ENCODE results near the gene VILL. TPM values are rescaled to one million over a fixed set of nuclear protein-coding genes. Genes with fewer than 3 reads are reported as not detected.

VILL gene
- total RNA-seq, 1 donor from 2014 or later: 6.1 TPM

GRCh38 chr3:38003371-38003816 is 12.8 kb downstream of the VILL start:
- no peak overlapping the region for H3K4me3 ChIP-seq (ENCODE audit: low read depth, low read length)
- TF ChIP-seq, protein P1, sequence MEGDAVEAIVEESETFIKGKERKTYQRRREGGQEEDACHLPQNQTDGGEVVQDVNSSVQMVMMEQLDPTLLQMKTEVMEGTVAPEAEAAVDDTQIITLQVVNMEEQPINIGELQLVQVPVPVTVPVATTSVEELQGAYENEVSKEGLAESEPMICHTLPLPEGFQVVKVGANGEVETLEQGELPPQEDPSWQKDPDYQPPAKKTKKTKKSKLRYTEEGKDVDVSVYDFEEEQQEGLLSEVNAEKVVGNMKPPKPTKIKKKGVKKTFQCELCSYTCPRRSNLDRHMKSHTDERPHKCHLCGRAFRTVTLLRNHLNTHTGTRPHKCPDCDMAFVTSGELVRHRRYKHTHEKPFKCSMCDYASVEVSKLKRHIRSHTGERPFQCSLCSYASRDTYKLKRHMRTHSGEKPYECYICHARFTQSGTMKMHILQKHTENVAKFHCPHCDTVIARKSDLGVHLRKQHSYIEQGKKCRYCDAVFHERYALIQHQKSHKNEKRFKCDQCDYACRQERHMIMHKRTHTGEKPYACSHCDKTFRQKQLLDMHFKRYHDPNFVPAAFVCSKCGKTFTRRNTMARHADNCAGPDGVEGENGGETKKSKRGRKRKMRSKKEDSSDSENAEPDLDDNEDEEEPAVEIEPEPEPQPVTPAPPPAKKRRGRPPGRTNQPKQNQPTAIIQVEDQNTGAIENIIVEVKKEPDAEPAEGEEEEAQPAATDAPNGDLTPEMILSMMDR (conservative IDR thresholded peaks at IDR 0.05; ENCODE audit: low read depth, low read length): peak; percentile 95
- DNase-seq (ENCODE audit: low read depth): no peak

DNA sequence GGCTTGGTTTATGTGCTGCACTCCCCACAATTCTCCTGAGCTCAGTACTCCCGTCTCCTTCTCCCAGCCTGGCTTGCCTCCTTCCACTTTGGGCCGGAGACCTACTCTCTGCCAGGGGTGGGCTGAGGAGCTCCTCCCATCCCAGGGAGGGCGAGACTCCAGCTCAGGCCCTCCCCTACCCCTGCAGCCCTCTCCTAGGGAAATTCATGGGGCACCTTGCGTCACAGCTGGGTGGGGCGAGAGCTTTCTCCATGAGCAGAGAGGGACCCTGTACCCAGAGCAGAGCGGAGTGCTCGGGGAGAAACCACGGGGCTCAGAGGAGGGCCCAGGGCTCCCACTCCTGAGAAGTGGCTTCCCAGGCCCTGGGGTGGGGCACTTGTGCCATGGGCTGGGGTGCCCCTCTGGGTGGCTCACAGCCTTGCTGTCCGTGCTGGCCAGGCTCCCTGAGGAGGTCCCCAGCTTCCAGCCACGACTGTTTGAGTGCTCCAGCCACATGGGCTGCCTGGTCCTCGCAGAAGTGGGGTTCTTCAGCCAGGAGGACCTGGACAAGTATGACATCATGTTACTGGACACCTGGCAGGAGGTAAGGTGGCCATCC is 13.3 kb downstream of the VILL start:
- TF ChIP-seq, protein P1 (conservative IDR thresholded peaks at IDR 0.05; ENCODE audit: low read depth, low read length): no peak
- no peak overlapping the region for H3K4me3 ChIP-seq (ENCODE audit: low read depth, low read length)
- no peak for DNase-seq (ENCODE audit: low read depth)

GRCh38 chr3:38004415-38005075 is 14.0 kb downstream of the VILL start:
- TF ChIP-seq, protein P1 (conservative IDR thresholded peaks at IDR 0.05; ENCODE audit: low read depth, low read length): peak; percentile 86
- no peak for DNase-seq (ENCODE audit: low read depth)
- H3K4me3 ChIP-seq (ENCODE audit: low read depth, low read length): no peak overlapping the region

DNA sequence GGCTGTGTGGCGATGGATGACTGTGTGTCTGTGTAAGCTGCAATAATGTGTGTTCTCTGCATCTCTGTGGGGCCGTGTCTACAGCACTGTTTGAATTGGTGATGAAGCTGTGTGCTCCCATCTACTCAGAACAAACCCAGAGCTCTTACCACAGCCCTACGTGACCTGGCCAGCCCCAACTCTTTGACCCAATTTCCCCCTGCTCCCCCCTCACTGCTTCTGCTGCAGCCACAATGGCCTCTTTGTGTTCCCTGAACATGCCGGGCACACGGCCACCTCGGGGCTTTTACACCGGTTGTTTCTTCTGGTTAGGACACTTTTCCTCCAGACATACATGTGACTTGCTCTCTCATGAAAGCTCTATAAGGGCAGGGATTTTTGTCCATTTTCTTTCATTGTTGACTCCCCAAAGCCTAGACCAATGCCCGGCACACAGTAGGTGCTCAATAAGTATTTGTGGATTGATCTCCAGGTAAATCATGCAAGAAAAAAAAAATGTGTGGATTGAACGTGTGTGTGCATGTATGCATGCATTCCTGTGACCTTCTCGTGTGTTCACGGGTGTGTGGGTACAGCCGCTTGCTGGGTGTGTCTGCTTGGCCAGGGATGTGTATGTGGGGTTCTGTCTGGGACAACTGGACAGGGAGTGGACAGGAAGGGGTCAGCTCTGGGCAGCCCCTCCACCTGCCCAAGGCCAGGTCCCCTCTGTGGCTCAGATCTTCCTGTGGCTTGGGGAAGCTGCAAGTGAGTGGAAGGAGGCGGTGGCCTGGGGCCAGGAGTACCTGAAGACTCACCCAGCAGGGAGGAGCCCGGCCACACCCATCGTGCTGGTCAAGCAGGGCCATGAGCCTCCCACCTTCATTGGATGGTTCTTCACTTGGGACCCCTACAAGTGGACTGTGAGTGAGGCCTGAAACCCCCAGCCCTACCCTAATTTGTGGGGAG is 14.8 kb downstream of the VILL start:
- TF ChIP-seq, protein P1 (conservative IDR thresholded peaks at IDR 0.05; ENCODE audit: low read depth, low read length): no peak
- no peak overlapping the region for H3K4me3 ChIP-seq (ENCODE audit: low read depth, low read length)
- no peak for DNase-seq (ENCODE audit: low read depth)

GRCh38 chr3:38006031-38006430 is 15.4 kb downstream of the VILL start:
- DNase-seq (ENCODE audit: low read depth): no peak
- TF ChIP-seq, protein P1 (conservative IDR thresholded peaks at IDR 0.05; ENCODE audit: low read depth, low read length): no peak
- H3K4me3 ChIP-seq (ENCODE audit: low read depth, low read length): no peak overlapping the region

- DNase-seq (ENCODE audit: low read depth): no peak
- TF ChIP-seq, protein P1 (conservative IDR thresholded peaks at IDR 0.05; ENCODE audit: low read depth, low read length): no peak
- H3K4me3 ChIP-seq (ENCODE audit: low read depth, low read length): no peak overlapping the region
Measured at GRCh38 chr3:38006445-38006995, 15.9 kb downstream of the VILL start.
